DND-41 (cell line): Measurements from ENCODE around the gene SYF2.

ENCODE experiments used
- EZH2 ChIP-seq: IDR thresholded peaks from 3 replicates; pipeline ENCODE4 v1.6.1; 2012; ENCODE audit warnings: borderline replicate concordance, low read depth, mild to moderate bottlenecking, moderate library complexity, low read length, inconsistent platforms; ENCODE audit not compliant: severe bottlenecking
- TF ChIP-seq, protein P1 (sequence below): IDR thresholded peaks from 2 replicates; pipeline ENCODE4 v1.5.1; 2012; ENCODE audit warnings: borderline replicate concordance, low read length, moderate library complexity, mild to moderate bottlenecking; ENCODE audit not compliant: poor library complexity, severe bottlenecking; ENCODE audit errors: extremely low read depth

DNA sequence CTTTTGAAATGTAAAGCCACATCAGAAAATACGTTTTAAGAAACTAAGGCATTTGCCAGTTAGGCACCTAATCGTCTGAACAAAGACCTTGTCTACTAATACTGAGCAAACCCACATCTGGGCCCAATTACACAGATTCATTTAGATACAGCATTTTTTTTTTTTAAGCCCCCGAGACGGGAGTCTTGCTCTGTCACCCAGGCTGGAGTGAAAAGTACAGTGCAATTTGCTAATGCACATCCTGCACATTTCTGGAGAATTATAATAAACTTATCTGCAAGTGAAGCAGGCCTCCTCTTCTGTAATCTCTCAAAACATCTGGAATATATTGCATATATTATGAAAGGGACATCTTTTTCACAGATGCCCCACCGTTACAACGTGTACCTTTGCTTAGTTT lies 11.6 kb upstream of the SYF2 start:
- TF ChIP-seq, protein P1, sequence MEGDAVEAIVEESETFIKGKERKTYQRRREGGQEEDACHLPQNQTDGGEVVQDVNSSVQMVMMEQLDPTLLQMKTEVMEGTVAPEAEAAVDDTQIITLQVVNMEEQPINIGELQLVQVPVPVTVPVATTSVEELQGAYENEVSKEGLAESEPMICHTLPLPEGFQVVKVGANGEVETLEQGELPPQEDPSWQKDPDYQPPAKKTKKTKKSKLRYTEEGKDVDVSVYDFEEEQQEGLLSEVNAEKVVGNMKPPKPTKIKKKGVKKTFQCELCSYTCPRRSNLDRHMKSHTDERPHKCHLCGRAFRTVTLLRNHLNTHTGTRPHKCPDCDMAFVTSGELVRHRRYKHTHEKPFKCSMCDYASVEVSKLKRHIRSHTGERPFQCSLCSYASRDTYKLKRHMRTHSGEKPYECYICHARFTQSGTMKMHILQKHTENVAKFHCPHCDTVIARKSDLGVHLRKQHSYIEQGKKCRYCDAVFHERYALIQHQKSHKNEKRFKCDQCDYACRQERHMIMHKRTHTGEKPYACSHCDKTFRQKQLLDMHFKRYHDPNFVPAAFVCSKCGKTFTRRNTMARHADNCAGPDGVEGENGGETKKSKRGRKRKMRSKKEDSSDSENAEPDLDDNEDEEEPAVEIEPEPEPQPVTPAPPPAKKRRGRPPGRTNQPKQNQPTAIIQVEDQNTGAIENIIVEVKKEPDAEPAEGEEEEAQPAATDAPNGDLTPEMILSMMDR = no peak
- TF ChIP-seq EZH2 = no peak
